ENCODE data around the gene FAM20B.

FAM20B gene

GRCh38 chr1:179095377-179095776 lies 69.7 kb downstream of the FAM20B start:
- no peak for TF ChIP-seq CTCF (IDR thresholded peaks at IDR 0.05; ENCODE audit: low read depth, low read length)
- DNase-seq (ENCODE audit: extremely low read depth, low read depth): no peak

GRCh38 chr1:179095924-179096323 lies 70.2 kb downstream of the FAM20B start:
- DNase-seq (ENCODE audit: extremely low read depth, low read depth): no peak

GRCh38 chr1:179099891-179100290 lies 74.2 kb downstream of the FAM20B start:
- no peak for DNase-seq (ENCODE audit: extremely low read depth, low read depth)
- TF ChIP-seq CTCF (IDR thresholded peaks at IDR 0.05; ENCODE audit: low read depth, low read length): no peak

More at GRCh38 chr1:179095924-179096323, 70.2 kb downstream of the FAM20B start:
- TF ChIP-seq CTCF (IDR thresholded peaks at IDR 0.05; ENCODE audit: low read depth, low read length): no peak

- TF ChIP-seq CTCF (IDR thresholded peaks at IDR 0.05; ENCODE audit: low read depth, low read length): no peak
- no peak for DNase-seq (ENCODE audit: extremely low read depth, low read depth)
These were observed 75.9 kb downstream of the FAM20B start for GRCh38 chr1:179101566-179101965.

- no peak for DNase-seq (ENCODE audit: extremely low read depth, low read depth)
- TF ChIP-seq CTCF (IDR thresholded peaks at IDR 0.05; ENCODE audit: low read depth, low read length): no peak
These were observed 78.3 kb downstream of the FAM20B start for GRCh38 chr1:179103999-179104398.

- TF ChIP-seq CTCF (IDR thresholded peaks at IDR 0.05; ENCODE audit: low read depth, low read length): no peak
- DNase-seq (ENCODE audit: extremely low read depth, low read depth): no peak
These were observed 79.0 kb downstream of the FAM20B start for GRCh38 chr1:179104611-179105250.

GRCh38 chr1:179105393-179105792 lies 79.7 kb downstream of the FAM20B start:
- DNase-seq (ENCODE audit: extremely low read depth, low read depth): no peak
- peak; percentile 3; the same call in 1 of the 2 replicates for TF ChIP-seq CTCF (IDR thresholded peaks at IDR 0.05; ENCODE audit: low read depth, low read length)
